Hepatocyte (in vitro differentiated cells): ENCODE results near the gene PTH1R.

Experiments used
- EZH2 ChIP-seq: fragments of 200-600 bp; sonication (generic); IDR thresholded peaks from 2 replicates; pipeline ENCODE4 v1.6.1; 2016; ENCODE audit warnings: antibody characterized with exemption, mild to moderate bottlenecking, borderline replicate concordance
- EZH2phosphoT487 ChIP-seq: fragments of 200-600 bp; sonication (generic); IDR thresholded peaks from one replicate; pipeline ENCODE4 v1.6.1; 2018; ENCODE audit warnings: antibody characterized with exemption, mild to moderate bottlenecking, low read depth, moderate library complexity; ENCODE audit not compliant: unreplicated experiment, severe bottlenecking
- TF ChIP-seq, protein P1 (sequence below): fragments of 200-600 bp; sonication (generic); IDR thresholded peaks from 2 replicates; pipeline ENCODE4 v1.5.1; 2016; ENCODE audit warnings: antibody characterized with exemption, mild to moderate bottlenecking; ENCODE audit not compliant: poor library complexity

DNA sequence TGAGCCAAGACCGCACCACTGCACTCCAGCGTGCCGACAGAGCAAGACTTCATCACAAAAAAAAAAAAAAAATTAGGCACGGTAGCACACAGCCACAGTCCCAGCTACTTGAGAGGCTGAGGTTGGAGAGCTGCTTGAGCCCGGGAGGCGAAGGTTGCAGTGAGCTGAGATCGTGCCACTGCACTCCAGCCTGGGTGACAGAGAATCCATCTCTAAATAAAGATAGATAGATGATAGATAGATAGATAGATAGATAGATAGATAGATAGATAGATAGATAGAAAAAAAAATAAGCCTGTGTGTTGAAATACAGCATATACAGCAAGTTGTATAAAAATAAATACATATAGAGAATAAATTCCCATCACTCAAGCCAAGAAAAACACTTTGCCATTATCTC lies 37.3 kb downstream of the PTH1R start:
- TF ChIP-seq EZH2phosphoT487 (no peak), EZH2 (no peak)
- TF ChIP-seq, protein P1, sequence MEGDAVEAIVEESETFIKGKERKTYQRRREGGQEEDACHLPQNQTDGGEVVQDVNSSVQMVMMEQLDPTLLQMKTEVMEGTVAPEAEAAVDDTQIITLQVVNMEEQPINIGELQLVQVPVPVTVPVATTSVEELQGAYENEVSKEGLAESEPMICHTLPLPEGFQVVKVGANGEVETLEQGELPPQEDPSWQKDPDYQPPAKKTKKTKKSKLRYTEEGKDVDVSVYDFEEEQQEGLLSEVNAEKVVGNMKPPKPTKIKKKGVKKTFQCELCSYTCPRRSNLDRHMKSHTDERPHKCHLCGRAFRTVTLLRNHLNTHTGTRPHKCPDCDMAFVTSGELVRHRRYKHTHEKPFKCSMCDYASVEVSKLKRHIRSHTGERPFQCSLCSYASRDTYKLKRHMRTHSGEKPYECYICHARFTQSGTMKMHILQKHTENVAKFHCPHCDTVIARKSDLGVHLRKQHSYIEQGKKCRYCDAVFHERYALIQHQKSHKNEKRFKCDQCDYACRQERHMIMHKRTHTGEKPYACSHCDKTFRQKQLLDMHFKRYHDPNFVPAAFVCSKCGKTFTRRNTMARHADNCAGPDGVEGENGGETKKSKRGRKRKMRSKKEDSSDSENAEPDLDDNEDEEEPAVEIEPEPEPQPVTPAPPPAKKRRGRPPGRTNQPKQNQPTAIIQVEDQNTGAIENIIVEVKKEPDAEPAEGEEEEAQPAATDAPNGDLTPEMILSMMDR: no peak
